GM10847 (cell line): ENCODE data around the gene SLC10A3.

Experiments used
- POLR2A ChIP-seq: IDR thresholded peaks from 2 replicates; pipeline ENCODE4 v1.6.1; 2011; ENCODE audit not compliant: insufficient read length; ENCODE audit errors: extremely low read depth

SLC10A3 gene, protein sequence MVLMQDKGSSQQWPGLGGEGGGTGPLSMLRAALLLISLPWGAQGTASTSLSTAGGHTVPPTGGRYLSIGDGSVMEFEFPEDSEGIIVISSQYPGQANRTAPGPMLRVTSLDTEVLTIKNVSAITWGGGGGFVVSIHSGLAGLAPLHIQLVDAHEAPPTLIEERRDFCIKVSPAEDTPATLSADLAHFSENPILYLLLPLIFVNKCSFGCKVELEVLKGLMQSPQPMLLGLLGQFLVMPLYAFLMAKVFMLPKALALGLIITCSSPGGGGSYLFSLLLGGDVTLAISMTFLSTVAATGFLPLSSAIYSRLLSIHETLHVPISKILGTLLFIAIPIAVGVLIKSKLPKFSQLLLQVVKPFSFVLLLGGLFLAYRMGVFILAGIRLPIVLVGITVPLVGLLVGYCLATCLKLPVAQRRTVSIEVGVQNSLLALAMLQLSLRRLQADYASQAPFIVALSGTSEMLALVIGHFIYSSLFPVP

GRCh38 chrX:154490414-154491083, at the start of gene SLC10A3:
TSS of gene SLC10A3 (minus strand) at chrX:154490629. CDS start at chrX:154488940, 1,689 bp downstream.
- peak; percentile 94 for TF ChIP-seq POLR2A

DNA sequence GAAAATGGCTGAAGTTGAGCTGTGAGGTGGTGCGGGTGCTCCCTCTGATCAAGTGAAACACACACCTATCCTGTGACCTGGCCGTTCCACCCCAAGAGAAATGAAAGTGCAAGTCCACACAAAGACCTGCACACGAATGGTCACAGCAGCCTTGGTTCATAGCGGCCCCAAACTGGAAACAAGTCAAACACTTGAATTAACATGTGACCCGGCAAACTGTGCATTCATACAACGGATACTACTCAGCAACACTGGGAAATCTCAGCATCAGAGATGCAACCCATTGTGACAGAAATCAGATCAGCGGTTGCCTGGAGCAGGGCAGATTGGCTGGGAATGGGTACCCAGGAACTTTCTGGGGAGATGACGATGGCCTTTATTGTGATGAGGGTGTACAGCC, 48.6 kb upstream of the SLC10A3 start:
- no peak for TF ChIP-seq POLR2A

DNA sequence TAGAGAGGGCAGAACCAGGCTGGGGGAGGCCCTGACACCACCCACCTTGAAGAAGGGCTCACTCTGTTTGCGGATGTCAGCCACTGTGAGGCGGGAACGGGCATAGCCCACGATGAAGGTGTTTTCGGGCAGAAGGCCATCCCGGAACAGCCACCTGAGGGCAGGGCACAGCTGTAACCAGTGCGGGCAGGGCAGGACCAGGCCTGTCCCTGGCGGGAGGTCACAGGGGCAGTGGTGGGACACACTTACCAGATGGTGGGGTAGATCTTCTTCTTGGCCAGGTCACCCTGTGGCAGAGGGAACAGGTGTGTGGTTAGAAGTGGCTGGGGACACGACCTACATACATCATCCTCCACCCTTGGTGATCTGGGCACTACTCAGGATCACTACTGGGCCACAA, 45.5 kb upstream of the SLC10A3 start:
- no peak for TF ChIP-seq POLR2A

DNA sequence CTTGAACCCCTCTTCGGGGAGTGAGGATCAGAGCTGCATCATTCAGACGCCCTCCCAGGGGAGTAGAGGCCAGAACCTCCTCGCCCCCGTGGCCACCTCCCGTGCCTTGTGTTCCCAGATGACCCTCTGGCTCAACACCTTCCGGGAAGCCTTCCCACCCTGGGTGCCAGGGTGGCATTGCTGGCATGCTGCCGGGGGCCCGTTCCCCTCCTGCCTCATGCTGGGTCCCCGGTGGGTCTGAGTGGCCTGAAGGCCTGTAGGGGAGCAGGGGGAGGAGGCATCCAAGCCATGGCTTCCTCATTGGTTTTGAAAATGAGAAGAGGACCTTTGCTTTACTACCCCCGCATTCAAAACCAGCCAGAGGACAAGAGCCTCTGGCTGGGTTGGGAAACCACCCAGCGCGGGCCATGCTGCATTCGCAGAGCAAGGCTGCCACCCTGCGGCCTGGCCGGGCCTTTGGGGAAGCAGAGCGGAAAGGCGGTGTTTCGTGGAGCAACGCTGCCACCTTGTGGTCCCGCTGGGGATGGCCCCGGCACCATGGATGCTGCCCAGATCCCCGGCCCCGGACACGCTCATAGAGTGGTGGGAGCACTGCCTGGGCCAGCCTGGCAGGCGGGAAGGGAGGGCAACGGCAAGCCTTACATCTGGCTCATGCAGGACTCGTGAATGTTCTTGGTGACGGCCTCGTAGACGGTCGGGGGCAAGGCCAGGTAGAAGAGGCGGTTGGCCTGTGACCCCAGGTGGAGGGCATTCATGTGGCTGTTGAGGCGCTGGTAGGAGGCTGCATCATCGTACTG, 44.3 kb upstream of the SLC10A3 start:
- TF ChIP-seq POLR2A = no peak

- no peak for TF ChIP-seq POLR2A
Observed at GRCh38 chrX:154532690-154533089, 42.3 kb upstream of the SLC10A3 start.

DNA sequence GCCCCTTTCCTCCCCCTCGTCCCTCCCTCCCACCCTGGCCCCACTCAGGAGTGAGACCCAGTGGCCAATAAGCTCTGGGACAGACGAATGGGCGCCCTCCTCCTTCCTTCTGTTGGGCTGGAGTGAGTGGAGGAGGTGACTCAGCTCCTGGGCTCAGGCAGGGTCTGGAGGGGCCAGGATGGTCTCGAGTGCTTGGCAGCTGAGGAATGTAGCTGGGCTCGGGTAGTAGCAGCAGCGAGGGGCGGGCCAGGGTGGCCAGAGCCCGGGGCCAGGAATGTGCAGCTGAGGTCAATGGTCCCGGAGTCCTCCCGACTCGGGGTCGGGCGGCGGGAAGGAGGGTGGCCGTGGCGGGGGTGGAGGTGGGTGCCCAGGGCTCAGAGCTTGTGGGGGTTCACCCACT, 41.2 kb upstream of the SLC10A3 start:
- TF ChIP-seq POLR2A = no peak

DNA sequence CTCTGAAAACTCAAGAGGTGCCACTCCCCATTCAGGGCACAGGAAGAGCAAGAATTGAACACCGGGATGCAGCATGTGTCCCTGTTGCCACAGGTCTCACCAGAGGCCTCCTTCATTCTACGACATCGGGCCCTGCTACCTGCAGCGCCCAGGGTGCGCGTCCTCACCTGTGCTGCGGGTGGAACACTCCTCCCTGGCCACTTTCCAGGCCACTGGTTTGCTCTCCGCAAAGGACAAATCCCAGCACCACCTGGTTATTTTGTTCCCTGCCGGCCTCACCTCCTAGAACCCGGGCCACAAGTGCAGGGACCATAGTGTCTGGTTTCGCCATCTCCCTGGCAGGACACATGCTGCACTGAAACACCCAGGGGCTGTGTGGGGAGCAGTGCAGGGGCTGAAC, 39.9 kb upstream of the SLC10A3 start:
- TF ChIP-seq POLR2A = no peak

DNA sequence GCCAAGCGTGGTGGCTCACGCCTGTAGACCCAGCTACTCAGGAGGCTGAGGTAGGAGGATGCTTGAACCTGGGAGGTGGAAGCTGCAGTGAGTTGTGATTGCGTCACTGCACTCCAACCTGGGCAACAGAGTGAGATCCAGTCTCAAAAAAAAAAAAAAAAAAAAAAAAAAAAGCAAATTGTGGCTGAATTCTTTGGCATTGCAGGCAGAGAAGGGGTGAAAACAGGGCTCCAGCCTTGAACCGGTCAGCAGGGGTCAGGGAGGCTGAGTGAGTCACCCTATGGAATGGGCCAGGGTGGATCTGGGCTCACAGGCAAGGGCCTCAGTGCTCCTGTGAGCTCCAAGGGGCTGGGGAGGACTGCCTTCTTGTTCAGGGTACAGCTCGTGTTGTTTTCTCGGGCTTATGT, 38.8 kb upstream of the SLC10A3 start:
- no peak for TF ChIP-seq POLR2A

DNA sequence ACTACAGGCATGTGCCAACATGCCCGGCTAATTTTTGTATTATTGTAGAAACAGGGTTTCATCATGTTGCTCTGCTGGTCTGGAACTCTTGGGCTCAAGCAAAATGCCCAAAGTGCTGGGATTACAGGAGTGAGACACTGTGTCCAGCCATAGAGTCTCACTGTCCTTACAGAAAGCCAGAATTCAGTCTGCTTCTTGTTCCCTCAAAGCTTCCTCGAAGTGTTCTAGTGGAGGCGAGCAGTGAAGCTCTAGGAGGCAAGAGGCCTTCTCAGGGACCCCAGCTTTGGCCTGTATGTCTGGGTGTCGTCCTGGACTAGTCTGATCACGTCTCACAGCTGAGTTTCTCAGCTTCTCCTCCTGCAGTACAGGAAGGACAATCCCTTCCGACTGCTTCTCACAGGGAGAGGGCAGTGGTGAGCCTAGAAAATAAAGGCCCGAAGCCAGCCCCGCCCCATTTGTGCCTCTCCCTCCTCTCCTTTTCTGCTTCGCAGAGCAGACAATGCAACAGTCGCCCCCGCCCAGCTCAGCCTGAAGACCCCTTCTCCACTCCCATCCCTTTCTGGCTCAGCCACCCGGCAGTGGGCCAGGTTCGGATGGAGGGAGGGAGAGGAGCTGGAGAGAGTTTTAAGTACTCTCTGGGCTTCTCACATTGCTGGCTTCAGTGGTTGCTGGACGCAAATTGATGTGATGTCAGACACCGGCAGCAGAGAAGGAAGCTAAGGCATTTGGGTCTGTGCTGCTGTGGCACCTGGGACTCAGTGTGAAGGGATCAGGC, 36.7 kb upstream of the SLC10A3 start:
- TF ChIP-seq POLR2A = no peak

- no peak for TF ChIP-seq POLR2A
Observed at GRCh38 chrX:154525606-154526490, 35.4 kb upstream of the SLC10A3 start.

GRCh38 chrX:154519389-154519788, 29.0 kb upstream of the SLC10A3 start:
- TF ChIP-seq POLR2A = no peak

GRCh38 chrX:154517101-154517781, 26.8 kb upstream of the SLC10A3 start:
- no peak for TF ChIP-seq POLR2A

DNA sequence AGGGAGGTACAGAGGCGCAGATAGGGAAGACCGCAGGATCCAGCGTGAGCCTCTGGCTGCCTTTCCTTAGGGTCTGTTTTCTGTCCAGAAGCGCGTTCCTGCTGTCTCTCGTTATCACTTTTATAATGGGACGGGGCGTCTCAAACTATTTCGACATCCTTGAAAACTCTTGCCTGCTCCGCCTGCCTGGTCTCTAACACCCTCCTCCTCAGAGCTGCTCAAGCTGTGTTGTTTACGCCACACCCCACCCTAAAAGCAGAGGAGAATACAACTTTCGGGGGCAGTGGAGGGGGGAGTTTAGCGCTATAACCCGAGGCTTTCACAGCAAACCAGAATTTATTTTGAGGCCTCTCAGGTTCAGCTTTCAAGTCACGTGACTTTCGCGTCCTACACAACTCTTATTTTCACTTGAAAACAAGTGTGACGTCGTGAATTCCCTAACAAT, 26.2 kb upstream of the SLC10A3 start:
- no peak for TF ChIP-seq POLR2A
